Esophagus squamous epithelium (tissue), 5 donors: ENCODE results near the gene PHOX2A. TPM values are rescaled to one million over a fixed set of nuclear protein-coding genes. Genes with fewer than 3 reads are reported as not detected.

Experiments used
- DNase-seq: peaks from one replicate; lab custom pipeline; 2025; lab: John Stamatoyannopoulos, UW
- H3K27ac ChIP-seq, 4 donors: fragments of 200-600 bp; sonication (generic); one replicate each; pipeline ENCODE4 v1.5.1; 2016 to 2019; ENCODE audit warnings: mild to moderate bottlenecking in 1 of 4
- H3K27me3 ChIP-seq, 4 donors: fragments of 200-600 bp; sonication (generic); 1 replicate in 3 of 4; 2 replicates in 1 of 4; pipeline versions ENCODE4 v1.5.1 to v1.6.0; 2017 to 2021; ENCODE audit warnings: antibody characterized with exemption in 1 of 4
- H3K36me3 ChIP-seq, 3 donors: fragments of 200-600 bp; sonication (generic); one replicate each; pipeline ENCODE4 v1.5.1; 2016 to 2019
- H3K4me1 ChIP-seq, 3 donors: fragments of 200-600 bp; sonication (generic); one replicate each; pipeline ENCODE4 v1.5.1; 2017 to 2019
- H3K4me3 ChIP-seq, 4 donors: fragments of 200-600 bp; sonication (generic); 1 replicate in 3 of 4; 2 replicates in 1 of 4; pipeline ENCODE4 v1.5.1; 2016 to 2019; ENCODE audit warnings: mild to moderate bottlenecking in 2 of 4, moderate library complexity in 1 of 4
- H3K9me3 ChIP-seq, 3 donors: fragments of 200-600 bp; sonication (generic); one replicate each; pipeline ENCODE4 v1.5.1; 2016 to 2019
- POLR2A ChIP-seq, 4 donors: fragments of 450-650 bp; IDR thresholded peaks; one replicate each; pipeline ENCODE4 v1.6.1; 2017; ENCODE audit warnings: antibody characterized with exemption in 4 of 4, mild to moderate bottlenecking in 4 of 4, moderate library complexity in 3 of 4
- WGBS, 2 donors: methylation state at CpG; one replicate each; pipeline ENCODE4 v1.1.5; 2018; 5-methylcytosine and 5-hydroxymethylcytosine counted together
- intact Hi-C: fragments of 100-400 bp; cut with DNase I; formaldehyde crosslinking; loops from one replicate; pipeline ENCODE4 v1.15.0; 2022
- total RNA-seq, 4 donors: library from RNA; depleted of rRNA; stranded (reverse); fragments of >200 nt; gene quantifications; one replicate each; pipeline ENCODE4 v1.1.0, GENCODE V29; 2016
- TF ChIP-seq, protein P1 (sequence below), 6 experiments: fragments of 450-650 bp in 4 of 6; fragments of 200-600 bp in 2 of 6; sonication (generic) in 2 of 6; IDR thresholded peaks; one replicate each; pipeline ENCODE4 v1.5.1; 2016 to 2019; ENCODE audit warnings: antibody characterized with exemption in 6 of 6, mild to moderate bottlenecking in 4 of 6, moderate library complexity in 4 of 6
- donor health status: DM: yes; HTN: yes; CAD: no.

The PHOX2A gene
- total RNA-seq, 4 donors from 2014 or later = not detected

DNA sequence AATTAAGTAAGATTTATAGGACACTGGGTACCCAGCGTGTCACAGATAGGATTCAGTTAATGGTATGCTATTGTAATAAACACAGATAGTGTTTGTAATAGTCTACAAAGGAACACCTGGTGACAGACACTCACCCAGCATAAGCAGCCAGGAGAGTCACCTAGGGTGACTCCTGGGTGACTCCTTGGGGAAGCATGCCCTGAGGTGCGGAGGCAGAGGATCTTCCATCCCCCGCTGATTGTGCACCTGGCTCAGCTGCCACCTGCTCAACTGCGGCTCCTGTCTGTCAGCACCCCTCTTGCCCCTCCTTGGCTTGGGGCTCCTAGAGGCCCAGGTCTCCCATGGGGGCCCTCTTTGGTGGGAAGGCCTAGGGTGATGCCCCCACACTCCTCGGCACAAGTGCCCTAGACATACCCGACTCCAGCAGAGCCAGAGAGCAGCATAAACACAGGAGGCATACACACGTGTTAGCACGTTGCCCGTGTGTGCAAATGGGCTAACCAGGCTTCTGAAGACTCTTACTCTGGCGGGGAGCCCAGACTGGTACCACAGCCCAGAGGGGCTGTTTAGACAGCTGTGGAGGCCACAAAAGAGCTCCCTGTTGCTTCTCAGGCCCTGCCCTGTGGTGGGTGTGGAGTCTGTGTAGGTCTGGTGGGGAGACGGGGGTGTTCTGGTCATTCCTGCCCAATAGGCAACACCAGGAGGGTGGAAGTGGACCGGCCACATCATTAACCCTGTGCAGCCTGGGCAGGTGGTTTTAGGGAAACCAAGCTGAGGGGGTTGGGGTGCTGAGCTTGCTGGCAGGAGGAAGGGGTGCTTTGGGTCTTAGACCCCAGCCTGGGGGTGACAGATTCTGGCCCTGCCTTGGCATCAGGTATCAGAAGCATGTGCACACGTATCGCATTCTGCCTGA lies 16.4 kb downstream of the PHOX2A start:
- Histone ChIP-seq H3K4me1 (peaks cover 15 to 42% (median 19%) of the 10 kb centered on the region in 3 donors), H3K9me3 (no peaks in the 10 kb centered on the region), H3K27ac (no peak overlapping the region), H3K27me3 (no peaks in the 10 kb centered on the region), H3K36me3 (peaks cover 35 to 60% (median 46%) of the 10 kb centered on the region in 3 donors), H3K4me3 (no peak overlapping the region)
- intact Hi-C loops = no loop called here
- 59 to 70% methylated on average over 2 to 8 of the region's 14 CpGs for WGBS, 2 donors
- DNase-seq = no peak
- no peak for TF ChIP-seq POLR2A (IDR thresholded peaks at IDR 0.05)
- TF ChIP-seq, protein P1, sequence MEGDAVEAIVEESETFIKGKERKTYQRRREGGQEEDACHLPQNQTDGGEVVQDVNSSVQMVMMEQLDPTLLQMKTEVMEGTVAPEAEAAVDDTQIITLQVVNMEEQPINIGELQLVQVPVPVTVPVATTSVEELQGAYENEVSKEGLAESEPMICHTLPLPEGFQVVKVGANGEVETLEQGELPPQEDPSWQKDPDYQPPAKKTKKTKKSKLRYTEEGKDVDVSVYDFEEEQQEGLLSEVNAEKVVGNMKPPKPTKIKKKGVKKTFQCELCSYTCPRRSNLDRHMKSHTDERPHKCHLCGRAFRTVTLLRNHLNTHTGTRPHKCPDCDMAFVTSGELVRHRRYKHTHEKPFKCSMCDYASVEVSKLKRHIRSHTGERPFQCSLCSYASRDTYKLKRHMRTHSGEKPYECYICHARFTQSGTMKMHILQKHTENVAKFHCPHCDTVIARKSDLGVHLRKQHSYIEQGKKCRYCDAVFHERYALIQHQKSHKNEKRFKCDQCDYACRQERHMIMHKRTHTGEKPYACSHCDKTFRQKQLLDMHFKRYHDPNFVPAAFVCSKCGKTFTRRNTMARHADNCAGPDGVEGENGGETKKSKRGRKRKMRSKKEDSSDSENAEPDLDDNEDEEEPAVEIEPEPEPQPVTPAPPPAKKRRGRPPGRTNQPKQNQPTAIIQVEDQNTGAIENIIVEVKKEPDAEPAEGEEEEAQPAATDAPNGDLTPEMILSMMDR (IDR thresholded peaks at IDR 0.05) = no peak

DNA sequence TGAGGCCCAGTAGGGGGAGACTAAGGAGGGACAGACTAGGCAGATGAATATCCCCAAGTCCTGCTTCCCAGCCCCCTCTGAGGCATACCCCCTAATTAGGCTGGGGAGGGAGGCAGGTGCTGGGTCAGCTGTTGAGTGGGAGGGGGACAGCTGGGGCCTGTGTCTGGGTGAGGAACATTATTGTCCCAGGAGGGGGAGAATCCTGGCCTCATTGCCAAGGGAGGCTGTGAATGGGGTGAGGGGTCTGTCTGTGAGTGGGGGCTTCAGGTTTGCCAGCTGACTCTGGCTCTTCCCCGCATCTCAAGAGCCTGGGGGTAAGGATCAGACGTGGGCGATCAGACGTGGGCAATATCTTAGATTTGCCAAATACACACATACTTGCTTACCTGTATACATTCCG lies 17.3 kb downstream of the PHOX2A start:
- no peak for DNase-seq
- intact Hi-C loops = no loop called here
- Histone ChIP-seq H3K27ac (no peak overlapping the region), H3K9me3 (no peaks in the 10 kb centered on the region), H3K27me3 (no peaks in the 10 kb centered on the region), H3K36me3 (peaks cover 27 to 52% (median 38%) of the 10 kb centered on the region in 3 donors), H3K4me3 (no peak overlapping the region), H3K4me1 (peaks cover 21 to 49% (median 23%) of the 10 kb centered on the region in 3 donors)
- whole genome bisulfite sequencing, 2 donors = 67 to 81% methylated on average over 3 to 5 of the region's 5 CpGs
- TF ChIP-seq POLR2A (IDR thresholded peaks at IDR 0.05) = no peak

DNA sequence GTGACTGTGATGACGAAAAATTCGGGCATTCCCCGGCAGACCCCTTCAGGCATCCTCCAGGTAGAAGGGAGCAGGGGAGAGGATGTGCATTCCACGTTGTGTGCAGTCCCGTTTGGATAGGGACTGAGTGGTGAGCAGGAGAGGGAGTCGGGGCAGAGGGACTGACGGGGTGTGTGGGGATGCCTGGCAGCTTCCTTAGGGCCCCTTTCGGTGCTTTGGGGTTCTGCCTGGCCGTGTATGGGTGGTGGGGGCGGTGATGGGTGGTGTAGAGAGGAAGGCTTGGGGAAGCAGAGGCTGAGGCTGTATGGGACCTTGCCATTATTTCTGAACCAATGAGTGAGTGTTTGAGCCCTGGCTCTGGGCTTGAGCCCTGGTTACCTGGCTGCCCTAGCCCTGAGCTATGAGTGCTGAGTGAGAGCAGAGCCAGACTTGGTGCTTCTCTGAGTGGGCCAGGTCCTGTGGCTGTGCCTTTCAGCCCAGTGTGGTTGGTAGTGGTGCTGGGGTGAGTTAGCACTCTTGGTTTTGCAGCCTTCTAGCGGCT lies 18.5 kb downstream of the PHOX2A start:
- Histone ChIP-seq H3K27ac (peak overlapping the region; percentile 94 to 99 (median 98)), H3K27me3 (no peaks in the 10 kb centered on the region), H3K4me1 (peaks cover 21 to 49% (median 23%) of the 10 kb centered on the region in 3 donors), H3K36me3 (peaks cover 20 to 40% (median 27%) of the 10 kb centered on the region in 3 donors), H3K4me3 (peak overlapping the region; percentile 72 to 95 (median 83)), H3K9me3 (no peaks in the 10 kb centered on the region)
- TF ChIP-seq, protein P1 (IDR thresholded peaks at IDR 0.05) = no peak
- TF ChIP-seq POLR2A (IDR thresholded peaks at IDR 0.05) = no peak
- no peak for DNase-seq
- WGBS, 2 donors = 4 to 12% methylated on average over 6 to 7 of the region's 11 CpGs
- intact Hi-C loops = no loop called here

DNA sequence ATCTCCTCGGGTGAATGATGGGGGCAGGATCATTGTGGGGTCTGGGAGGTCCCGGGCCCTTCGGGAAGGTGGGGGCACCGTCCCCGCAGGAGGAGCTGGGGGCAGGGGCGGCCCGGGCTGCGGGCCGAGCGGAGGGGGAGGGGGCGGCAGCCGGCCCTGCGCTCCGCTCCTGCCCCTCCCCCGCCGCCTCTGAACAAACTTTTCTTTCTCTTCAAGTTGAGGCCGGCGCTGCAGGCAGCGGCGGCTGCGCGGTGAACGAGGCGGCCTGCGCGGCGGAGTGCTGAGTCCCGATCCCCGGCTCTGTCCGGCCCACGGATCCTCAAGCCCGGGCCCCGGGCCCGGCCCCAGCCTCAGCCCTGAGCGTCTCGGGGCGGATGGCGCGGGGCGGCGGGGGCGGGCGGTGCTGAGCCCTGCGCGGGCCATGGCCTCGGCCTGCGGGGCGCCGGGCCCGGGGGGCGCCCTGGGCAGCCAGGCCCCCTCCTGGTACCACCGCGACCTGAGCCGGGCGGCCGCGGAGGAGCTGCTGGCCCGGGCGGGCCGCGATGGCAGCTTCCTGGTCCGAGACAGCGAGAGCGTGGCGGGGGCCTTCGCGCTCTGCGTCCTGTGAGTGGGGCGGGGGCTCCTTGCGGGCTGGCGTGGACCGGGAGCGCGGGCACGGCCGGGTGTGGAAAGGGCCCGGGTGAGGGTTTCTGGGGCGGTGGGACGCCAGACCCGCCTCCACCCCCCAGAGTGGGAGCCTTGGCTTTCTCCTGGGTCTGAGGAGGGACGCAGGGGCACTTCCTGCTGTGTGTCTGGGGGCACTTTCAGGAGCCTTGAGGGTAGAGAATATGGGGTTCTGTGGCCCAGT lies 19.2 kb downstream of the PHOX2A start, which contains the start of gene INPPL1:
TSS of gene INPPL1 (plus strand) at position 204 of the 847 bp plus-strand sequence. CDS start at position 422, 218 bp downstream.
- Histone ChIP-seq H3K4me1 (peaks cover 21 to 49% (median 23%) of the 10 kb centered on the region in 3 donors), H3K27ac (peak within 1 kb of the TSS; percentile 94 to 99 (median 98)), H3K9me3 (no peaks in the 10 kb centered on the region), H3K4me3 (peak within 1 kb of the TSS; percentile 72 to 95 (median 83)), H3K27me3 (no peaks in the 10 kb centered on the region), H3K36me3 (peaks cover 13 to 33% (median 20%) of the 10 kb centered on the region in 3 donors)
- DNase-seq = no peak
- intact Hi-C loops = no loop called here
- TF ChIP-seq, protein P1 (IDR thresholded peaks at IDR 0.05) = no peak
- peak in 1 of 4 donors; percentile 22 for TF ChIP-seq POLR2A (IDR thresholded peaks at IDR 0.05)
- WGBS, 2 donors = 0% methylated on average over 4 of the region's 81 CpGs; no CpG with 5 or more reads in 1 of the 2 donors
